GM23248 (cell line): Measurements from ENCODE around the gene GLIPR1L1. TPM values are rescaled to one million over a fixed set of nuclear protein-coding genes. Genes with fewer than 3 reads are reported as not detected.

Source experiments
- DNase-seq: peaks from one replicate; pipeline ENCODE4 v3.0.0-alpha.2; 2015
- H2AFZ ChIP-seq: fragments of 200-600 bp; sonication (generic); 2 replicates; pipeline ENCODE4 v1.6.1; 2016; ENCODE audit warnings: antibody characterized with exemption
- H3F3A ChIP-seq: fragments of 200-600 bp; sonication (generic); 2 replicates; pipeline ENCODE4 v1.6.1; 2016; ENCODE audit warnings: mild to moderate bottlenecking, antibody characterized with exemption, mixed run types; ENCODE audit not compliant: insufficient read depth
- H3K27ac ChIP-seq: fragments of 200-600 bp; sonication (generic); 2 replicates; pipeline ENCODE4 v1.5.1; 2016; ENCODE audit warnings: mild to moderate bottlenecking
- H3K27me3 ChIP-seq: fragments of 200-600 bp; sonication (generic); replicated peaks from 2 replicates; pipeline ENCODE4 v1.6.1; 2016; ENCODE audit warnings: mild to moderate bottlenecking; ENCODE audit not compliant: insufficient read depth
- H3K36me3 ChIP-seq: fragments of 200-600 bp; sonication (generic); 2 replicates; pipeline ENCODE4 v1.6.1; 2016; ENCODE audit warnings: low read depth, mild to moderate bottlenecking
- H3K4me1 ChIP-seq: fragments of 200-600 bp; sonication (generic); 2 replicates; pipeline ENCODE4 v1.6.1; 2016; ENCODE audit warnings: mild to moderate bottlenecking; ENCODE audit not compliant: insufficient read depth
- H3K4me2 ChIP-seq: fragments of 200-600 bp; sonication (generic); one replicate; pipeline ENCODE4 v1.6.1; 2016; ENCODE audit warnings: mild to moderate bottlenecking; ENCODE audit not compliant: unreplicated experiment
- H3K4me3 ChIP-seq: fragments of 200-600 bp; sonication (generic); 2 replicates; pipeline ENCODE4 v1.5.1; 2016; ENCODE audit warnings: mild to moderate bottlenecking
- H3K79me2 ChIP-seq: fragments of 200-600 bp; sonication (generic); 2 replicates; pipeline ENCODE4 v1.6.1; 2016; ENCODE audit warnings: mild to moderate bottlenecking; ENCODE audit not compliant: insufficient read depth
- H3K9ac ChIP-seq: fragments of 200-600 bp; sonication (generic); 2 replicates; pipeline ENCODE4 v1.6.1; 2016; ENCODE audit warnings: mild to moderate bottlenecking
- H3K9me2 ChIP-seq: fragments of 200-600 bp; sonication (generic); 2 replicates; pipeline ENCODE4 v1.6.1; 2016; ENCODE audit warnings: mixed run types, mild to moderate bottlenecking, moderate library complexity; ENCODE audit not compliant: insufficient read depth
- H3K9me3 ChIP-seq: fragments of 200-600 bp; sonication (generic); one replicate; pipeline ENCODE4 v1.6.1; 2017; ENCODE audit warnings: low read depth
- H4K20me1 ChIP-seq: fragments of 200-600 bp; sonication (generic); 2 replicates; pipeline ENCODE4 v1.6.0; 2016; ENCODE audit not compliant: insufficient read depth
- EZH2 ChIP-seq: fragments of 200-600 bp; sonication (generic); IDR thresholded peaks from 2 replicates; pipeline ENCODE4 v1.6.1; 2018; ENCODE audit warnings: antibody characterized with exemption, mild to moderate bottlenecking; ENCODE audit not compliant: insufficient read depth, poor library complexity, severe bottlenecking
- EZH2phosphoT487 ChIP-seq: fragments of 200-600 bp; sonication (generic); IDR thresholded peaks from 2 replicates; pipeline ENCODE4 v1.6.1; 2018; ENCODE audit warnings: antibody characterized with exemption, moderate library complexity, mild to moderate bottlenecking, low read depth; ENCODE audit not compliant: insufficient read depth
- WGBS, 2 experiments: methylation state at CpG; one replicate each; pipeline ENCODE4 v1.1.6; 2015 to 2017; ENCODE audit warnings: low lambda C conversion rate in 2 of 2, low coverage in 1 of 2; ENCODE audit errors: missing lambda C conversion rate in 2 of 2; 5-methylcytosine and 5-hydroxymethylcytosine counted together
- in situ Hi-C: fragments of 300-500 bp; cut with MboI; formaldehyde crosslinking; loops from 2 replicates; pipeline ENCODE4 v1.15.0; 2020
- polyA plus RNA-seq: library from polyadenylated mRNA; unstranded; fragments of >200 nt; fragmentation: Nextera tagmentation; extraction: Ambion mirVana; gene quantifications from 2 replicates; pipeline ENCODE4 v1.2.1, GENCODE V29; 2016
- total RNA-seq: library from RNA; depleted of rRNA; stranded (reverse); fragments of >200 nt; shearing (Covaris generic); gene quantifications from 2 replicates; pipeline ENCODE4 v1.2.3, GENCODE V29; 2014

The GLIPR1L1 gene
- total and polyA plus RNA-seq, 2 experiments from 2014 or later: not detected

DNA sequence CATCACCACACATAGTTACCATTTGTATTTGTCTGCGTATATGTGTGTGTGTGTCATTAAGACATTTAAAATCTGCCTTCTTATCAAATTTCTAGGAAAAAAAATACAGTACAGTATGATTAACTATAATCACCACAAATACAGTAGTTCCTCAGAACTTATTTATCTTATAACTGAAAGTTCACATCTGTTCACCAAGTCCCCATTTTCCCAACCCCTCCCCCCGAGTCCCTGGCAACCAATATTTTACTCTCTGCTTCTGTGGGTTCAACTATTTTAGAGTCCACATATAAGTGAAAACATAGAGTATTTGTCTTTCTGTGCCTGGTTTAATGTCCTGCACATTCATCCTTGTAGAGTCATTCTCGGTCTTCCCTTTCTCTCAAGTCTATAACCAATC is 16.7 kb upstream of the GLIPR1L1 start:
- 89 to 94% methylated on average over 3 of the region's 3 CpGs for WGBS, 2 experiments
- Histone ChIP-seq H3K27me3 (no peaks in the 10 kb centered on the region), H3K27ac (no peak overlapping the region), H3K4me1 (peaks cover 28% of the 10 kb centered on the region), H2AFZ (no peak overlapping the region), H3K36me3 (no peaks in the 10 kb centered on the region), H3K4me3 (no peak overlapping the region), H3K9me2 (no peaks in the 10 kb centered on the region), H3K9ac (no peak overlapping the region), H3K4me2 (no peak overlapping the region), H3K79me2 (no peaks in the 10 kb centered on the region), H3K9me3 (no peaks in the 10 kb centered on the region), H3F3A (0 out of 2 replicates have a peak, but pooled peaks cover 5% of the 10 kb centered on the region), H4K20me1 (no peaks in the 10 kb centered on the region)
- in situ Hi-C loops: no loop called here
- no peak for TF ChIP-seq EZH2phosphoT487
- DNase-seq: no peak

DNA sequence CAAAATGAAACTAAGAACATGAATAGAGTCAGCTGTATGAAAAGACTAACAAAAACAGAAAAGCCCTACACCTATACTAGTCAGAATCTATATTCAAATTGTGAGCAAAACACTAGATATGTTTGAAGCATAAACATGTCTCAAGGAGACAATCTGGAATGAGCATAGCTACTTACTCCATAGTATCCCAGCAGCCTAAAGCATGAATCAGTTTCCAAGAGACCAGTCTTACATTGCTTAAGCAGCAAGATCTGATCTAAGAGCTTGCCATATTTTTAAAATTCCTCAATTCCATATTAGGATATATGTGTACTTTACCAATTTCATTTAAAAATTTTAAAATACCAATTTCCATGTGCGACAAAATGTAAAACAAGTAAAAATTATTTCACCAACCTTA is 12.0 kb upstream of the GLIPR1L1 start:
- 1 to 3% methylated on average over 1 of the region's 1 CpG for WGBS, 2 experiments
- Histone ChIP-seq H3K27ac (peak overlapping the region; percentile 50), H3K27me3 (no peaks in the 10 kb centered on the region), H3K79me2 (no peaks in the 10 kb centered on the region), H2AFZ (peak overlapping the region; percentile 68), H3K9me3 (no peaks in the 10 kb centered on the region), H3K4me2 (peak overlapping the region; percentile 33), H3K4me3 (peak overlapping the region; percentile 40), H3K9me2 (no peaks in the 10 kb centered on the region), H3F3A (no peaks in the 10 kb centered on the region), H3K4me1 (peaks cover 10% of the 10 kb centered on the region), H4K20me1 (no peaks in the 10 kb centered on the region), H3K36me3 (no peaks in the 10 kb centered on the region), H3K9ac (no peak overlapping the region)
- in situ Hi-C loops: no loop called here
- TF ChIP-seq EZH2phosphoT487: no peak
- TF ChIP-seq EZH2: no peak
- peak; percentile 80 for DNase-seq

DNA sequence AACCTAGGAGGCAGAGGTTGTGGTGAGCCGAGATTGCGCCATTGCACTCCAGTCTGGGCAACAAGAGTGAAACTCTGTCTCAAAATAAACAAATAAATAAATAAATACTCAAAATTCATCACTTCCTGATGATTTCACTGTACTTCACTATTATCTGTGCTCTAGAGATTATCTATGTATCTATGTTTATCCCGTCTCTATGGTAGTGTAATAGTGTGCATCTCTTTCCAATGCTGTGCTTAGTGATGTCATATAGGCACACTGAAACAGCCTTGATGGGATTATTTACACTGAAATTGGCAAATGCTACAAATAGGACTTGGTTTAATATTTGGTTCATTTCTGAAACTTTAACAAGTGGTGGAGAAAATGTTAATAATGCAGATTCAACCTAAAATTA is 10.8 kb upstream of the GLIPR1L1 start:
- H3K79me2 ChIP-seq: no peaks in the 10 kb centered on the region
- DNase-seq: peak; percentile 11
- peaks cover 10% of the 10 kb centered on the region for H3K4me1 ChIP-seq
- 97 to 100% methylated on average over 3 of the region's 3 CpGs for WGBS, 2 experiments
- H3K9me3 ChIP-seq: no peaks in the 10 kb centered on the region
- no peak overlapping the region for H3K9ac ChIP-seq
- H3K27ac ChIP-seq: no peak overlapping the region
- in situ Hi-C loops: no loop called here
- no peaks in the 10 kb centered on the region for H3F3A ChIP-seq
- H3K9me2 ChIP-seq: no peaks in the 10 kb centered on the region
- H2AFZ ChIP-seq: no peak overlapping the region
- H3K4me3 ChIP-seq: no peak overlapping the region
- no peak overlapping the region for H3K4me2 ChIP-seq
- no peaks in the 10 kb centered on the region for H3K36me3 ChIP-seq
- no peaks in the 10 kb centered on the region for H3K27me3 ChIP-seq
- no peaks in the 10 kb centered on the region for H4K20me1 ChIP-seq
- TF ChIP-seq EZH2phosphoT487: no peak
- no peak for TF ChIP-seq EZH2

DNA sequence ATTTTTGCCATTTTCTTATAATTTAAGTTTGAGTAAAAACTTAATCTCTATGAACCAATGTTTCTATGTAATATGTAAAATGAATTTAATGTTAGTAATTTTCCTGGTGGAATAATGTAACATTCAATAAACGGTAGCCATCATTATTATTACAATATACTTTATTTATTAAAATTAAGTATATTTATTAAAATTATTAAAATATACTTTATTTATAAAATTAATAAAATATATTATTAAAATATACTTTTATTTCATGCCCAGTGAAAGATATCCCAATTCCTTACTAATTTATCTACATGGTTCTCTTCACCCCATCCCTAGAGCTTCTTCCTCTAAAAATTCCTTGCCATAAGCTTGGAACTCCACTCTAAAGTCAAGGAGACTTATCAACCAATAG is 6.8 kb upstream of the GLIPR1L1 start:
- no peak overlapping the region for H3K4me2 ChIP-seq
- H4K20me1 ChIP-seq: no peaks in the 10 kb centered on the region
- TF ChIP-seq EZH2phosphoT487 (no peak), EZH2 (no peak)
- no peaks in the 10 kb centered on the region for H3K27me3 ChIP-seq
- peaks cover 3% of the 10 kb centered on the region for H3K4me1 ChIP-seq
- H3K36me3 ChIP-seq: no peaks in the 10 kb centered on the region
- no peak overlapping the region for H3K9ac ChIP-seq
- no peaks in the 10 kb centered on the region for H3K9me3 ChIP-seq
- no peaks in the 10 kb centered on the region for H3K79me2 ChIP-seq
- in situ Hi-C loops: no loop called here
- DNase-seq: no peak
- no peaks in the 10 kb centered on the region for H3F3A ChIP-seq
- H3K4me3 ChIP-seq: no peak overlapping the region
- H2AFZ ChIP-seq: no peak overlapping the region
- no peaks in the 10 kb centered on the region for H3K9me2 ChIP-seq
- no peak overlapping the region for H3K27ac ChIP-seq
- WGBS, 2 experiments: 90 to 97% methylated on average over 1 of the region's 1 CpG
